ENCODE data around the gene YWHAH. TPM values are rescaled to one million over a fixed set of nuclear protein-coding genes. Genes with fewer than 3 reads are reported as not detected.

The YWHAH gene
- total and polyA plus RNA-seq, 5 experiments from 2014 or later: 25.1 to 44.4 (median 30.9) TPM

- POLR2A ChIA-PET: interaction anchor here (0.6 to 1.3 kb wide), 2 partner anchors 11 to 192 kb away, joined by 3 read pairs; partner anchors contain the start of gene DEPDC5
- ATAC-seq (peak; percentile 44 to 46), DNase-seq (peak in 6 of 10 donors; percentile 10 to 64 (median 30))
- Mint-ChIP-seq H3K4me3 (peak overlapping the region in 7 of 10 donors; percentile 50 to 93 (median 66)), H3K9me3 (no peaks in the 10 kb centered on the region), H3K4me1 (peaks cover 7 to 21% (median 18%) of the 10 kb centered on the region in 4 donors), H3K36me3 (peaks cover 0 to 6% (median 0%) of the 10 kb centered on the region in 3 donors), H3K27ac (peak overlapping the region in 2 of 10 donors; percentile 59 to 77), H3K27me3 (no peaks in the 10 kb centered on the region)
These were observed 536 bp downstream of the YWHAH start for GRCh38 chr22:31944700-31945442.

GRCh38 chr22:31945443-31945855, 1.1 kb downstream of the YWHAH start:
- Mint-ChIP-seq H3K27me3 (no peaks in the 10 kb centered on the region), H3K27ac (no peak overlapping the region), H3K4me1 (peaks cover 7 to 21% (median 18%) of the 10 kb centered on the region in 4 donors), H3K36me3 (peaks cover 0 to 9% (median 0%) of the 10 kb centered on the region in 3 donors), H3K4me3 (no peak overlapping the region), H3K9me3 (no peaks in the 10 kb centered on the region)
- DNase-seq (peak in 3 of 10 donors; percentile 13 to 65 (median 17)), ATAC-seq (peak in 1 of 2 donors; percentile 4)
- POLR2A ChIA-PET: interaction anchor here (1.3 kb wide), 1 partner anchor 192 kb away, joined by 3 read pairs; the partner anchor contains the start of gene DEPDC5

GRCh38 chr22:31945971-31946680, 1.8 kb downstream of the YWHAH start:
- no peak overlapping the region for H3K4me3 Mint-ChIP-seq
- POLR2A ChIA-PET: interaction anchor here (1.3 kb wide), 1 partner anchor 193 kb away, joined by 3 read pairs; the partner anchor contains the start of gene DEPDC5
- peaks cover 9 to 24% (median 20%) of the 10 kb centered on the region in 4 donors for H3K4me1 Mint-ChIP-seq

GRCh38 chr22:31947296-31947695, 3.0 kb downstream of the YWHAH start:
- POLR2A ChIA-PET: interaction anchor here (0.8 kb wide), 1 partner anchor 285 kb away, joined by 3 read pairs; the partner anchor contains the start of gene PISD
- peak overlapping the region in 5 of 10 donors; percentile 1 to 43 (median 20) for H3K4me3 Mint-ChIP-seq
- no peaks in the 10 kb centered on the region for H3K9me3 Mint-ChIP-seq
- DNase-seq: peak in 6 of 10 donors; percentile 11 to 59 (median 44)
- H3K27me3 Mint-ChIP-seq: no peaks in the 10 kb centered on the region
- peaks cover 12 to 30% (median 28%) of the 10 kb centered on the region in 4 donors for H3K4me1 Mint-ChIP-seq
- peak; percentile 33 to 51 for ATAC-seq
- H3K36me3 Mint-ChIP-seq: peaks cover 0 to 9% (median 0%) of the 10 kb centered on the region in 3 donors
- H3K27ac Mint-ChIP-seq: peak overlapping the region in 8 of 10 donors; percentile 43 to 88 (median 77)

More at GRCh38 chr22:31945971-31946680, 1.8 kb downstream of the YWHAH start:
- DNase-seq (no peak), ATAC-seq (no peak)
- no peaks in the 10 kb centered on the region for H3K9me3 Mint-ChIP-seq
- H3K36me3 Mint-ChIP-seq: peaks cover 0 to 9% (median 0%) of the 10 kb centered on the region in 3 donors
- H3K27ac Mint-ChIP-seq: no peak overlapping the region
- no peaks in the 10 kb centered on the region for H3K27me3 Mint-ChIP-seq

GRCh38 chr22:31948002-31948401, 3.7 kb downstream of the YWHAH start:
- H3K27ac Mint-ChIP-seq: no peak overlapping the region
- no peak overlapping the region for H3K4me3 Mint-ChIP-seq
- H3K9me3 Mint-ChIP-seq: no peaks in the 10 kb centered on the region
- H3K4me1 Mint-ChIP-seq: peaks cover 12 to 34% (median 29%) of the 10 kb centered on the region in 4 donors
- ATAC-seq (no peak), DNase-seq (no peak)
- peaks cover 0 to 9% (median 0%) of the 10 kb centered on the region in 3 donors for H3K36me3 Mint-ChIP-seq
- H3K27me3 Mint-ChIP-seq: no peaks in the 10 kb centered on the region
- POLR2A ChIA-PET: interaction anchor here (0.8 to 1.3 kb wide), 2 partner anchors 285 to 286 kb away, joined by 3 read pairs; partner anchors contain the start of gene PISD

GRCh38 chr22:31950226-31950625, 5.9 kb downstream of the YWHAH start:
- Mint-ChIP-seq H3K4me1 (peaks cover 24 to 49% (median 45%) of the 10 kb centered on the region in 4 donors), H3K4me3 (no peak overlapping the region), H3K9me3 (no peaks in the 10 kb centered on the region), H3K27ac (no peak overlapping the region), H3K36me3 (peaks cover 0 to 9% (median 0%) of the 10 kb centered on the region in 3 donors), H3K27me3 (no peaks in the 10 kb centered on the region)
- DNase-seq (no peak), ATAC-seq (no peak)
- POLR2A ChIA-PET: interaction anchor here (0.6 kb wide), 1 partner anchor 198 kb away, joined by 4 read pairs; no protein-coding TSS in a partner anchor

- Mint-ChIP-seq H3K4me1 (peaks cover 32 to 59% (median 55%) of the 10 kb centered on the region in 4 donors), H3K36me3 (peaks cover 0 to 9% (median 0%) of the 10 kb centered on the region in 3 donors), H3K27ac (peak overlapping the region in 6 of 10 donors; percentile 7 to 74 (median 40)), H3K4me3 (no peak overlapping the region), H3K27me3 (no peaks in the 10 kb centered on the region), H3K9me3 (no peaks in the 10 kb centered on the region)
- DNase-seq (no peak), ATAC-seq (no peak)
- POLR2A ChIA-PET: no interaction called here
These were observed 7.1 kb downstream of the YWHAH start for GRCh38 chr22:31951194-31952093.

- no peak for DNase-seq
- no peaks in the 10 kb centered on the region for H3K9me3 Mint-ChIP-seq
- POLR2A ChIA-PET: no interaction called here
- peaks cover 0 to 9% (median 2%) of the 10 kb centered on the region in 3 donors for H3K36me3 Mint-ChIP-seq
- no peak overlapping the region for H3K4me3 Mint-ChIP-seq
- no peak for ATAC-seq
- H3K27me3 Mint-ChIP-seq: no peaks in the 10 kb centered on the region
- H3K4me1 Mint-ChIP-seq: peaks cover 36 to 63% (median 59%) of the 10 kb centered on the region in 4 donors
- peak overlapping the region in 3 of 10 donors; percentile 5 to 74 (median 7) for H3K27ac Mint-ChIP-seq
These were observed 7.7 kb downstream of the YWHAH start for GRCh38 chr22:31952094-31952401.

- H3K27me3 Mint-ChIP-seq: no peaks in the 10 kb centered on the region
- peaks cover 33 to 63% (median 59%) of the 10 kb centered on the region in 4 donors for H3K4me1 Mint-ChIP-seq
- H3K36me3 Mint-ChIP-seq: peaks cover 0 to 7% (median 2%) of the 10 kb centered on the region in 3 donors
- no peak for ATAC-seq
- DNase-seq: no peak
- H3K27ac Mint-ChIP-seq: peak overlapping the region in 1 of 10 donors; percentile 74
- POLR2A ChIA-PET: no interaction called here
- no peak overlapping the region for H3K4me3 Mint-ChIP-seq
- no peaks in the 10 kb centered on the region for H3K9me3 Mint-ChIP-seq
These were observed 8.1 kb downstream of the YWHAH start for GRCh38 chr22:31952472-31952871.

- POLR2A ChIA-PET: no interaction called here
- Mint-ChIP-seq H3K9me3 (no peaks in the 10 kb centered on the region), H3K27ac (peak overlapping the region in 6 of 10 donors; percentile 7 to 84 (median 36)), H3K4me3 (peak overlapping the region in 2 of 10 donors; percentile 7 to 39), H3K36me3 (peaks cover 0 to 3% (median 2%) of the 10 kb centered on the region in 3 donors), H3K4me1 (peaks cover 33 to 69% (median 64%) of the 10 kb centered on the region in 4 donors), H3K27me3 (no peaks in the 10 kb centered on the region)
- DNase-seq: no peak
- ATAC-seq: no peak
These were observed 8.9 kb downstream of the YWHAH start for GRCh38 chr22:31953261-31953660.

- Mint-ChIP-seq H3K27ac (peak overlapping the region; percentile 7 to 87 (median 76)), H3K4me3 (peak overlapping the region in 6 of 10 donors; percentile 11 to 63 (median 44)), H3K9me3 (no peaks in the 10 kb centered on the region), H3K27me3 (no peaks in the 10 kb centered on the region), H3K4me1 (peaks cover 40 to 76% (median 72%) of the 10 kb centered on the region in 4 donors), H3K36me3 (peaks cover 0 to 6% (median 2%) of the 10 kb centered on the region in 3 donors)
- POLR2A ChIA-PET: interaction anchor here (2.9 kb wide), 1 partner anchor 16 kb away, joined by 10 read pairs; no protein-coding TSS in a partner anchor
- ATAC-seq: peak in 1 of 2 donors; percentile 28
- no peak for DNase-seq
These were observed 10.5 kb downstream of the YWHAH start for GRCh38 chr22:31954535-31955523.

Data from naive thymus-derived CD8-positive, alpha-beta T cell (primary cell).